Activated T-cell treated with anti-CD3 and anti-CD28 coated beads for 1 hour (primary cell): ENCODE data around the gene KRT32.
"Not testable (repeated sequence)": the region's sequence is repeated elsewhere in the genome, so short reads cannot be mapped to it uniquely, and the experiment has no call there.

Source experiments
- DNase-seq: peaks from one replicate; pipeline ENCODE4 v3.0.0-alpha.2; 2020; ENCODE audit warnings: low read depth

KRT32 gene

GRCh38 chr17:41428591-41429291, 38.4 kb downstream of the KRT32 start:
- no peak for DNase-seq

DNA sequence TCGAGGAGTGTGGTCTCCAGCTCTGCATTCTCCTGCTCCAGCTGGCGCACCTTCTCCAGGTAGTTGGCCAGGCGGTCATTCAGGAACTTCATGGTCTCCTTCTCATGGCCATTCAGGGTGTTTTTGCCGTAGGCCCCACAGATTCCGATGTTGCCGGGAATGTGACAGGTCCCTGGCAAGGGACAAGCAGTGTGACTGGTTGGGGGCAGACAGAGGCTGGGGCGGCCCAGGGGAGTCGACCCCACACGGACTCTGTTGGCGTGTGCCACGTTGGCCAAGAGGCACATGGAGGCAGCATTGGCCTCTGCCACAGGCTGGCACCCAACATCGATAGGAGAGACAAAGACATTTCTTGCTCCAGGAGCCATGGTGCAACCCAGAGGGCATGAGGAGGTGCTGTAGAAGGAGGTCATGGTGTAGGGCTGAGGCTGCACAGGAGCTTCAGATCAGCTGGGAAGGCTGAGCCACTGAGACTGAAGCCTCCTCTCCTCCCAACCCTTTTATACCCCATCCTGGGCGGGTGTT, 43.0 kb downstream of the KRT32 start, which contains the start of gene KRT37:
Gene KRT37 (minus strand): TSS at position 475 of the 525 bp plus-strand sequence. CDS start 62 bp downstream, at position 413.
- no peak for DNase-seq

DNA sequence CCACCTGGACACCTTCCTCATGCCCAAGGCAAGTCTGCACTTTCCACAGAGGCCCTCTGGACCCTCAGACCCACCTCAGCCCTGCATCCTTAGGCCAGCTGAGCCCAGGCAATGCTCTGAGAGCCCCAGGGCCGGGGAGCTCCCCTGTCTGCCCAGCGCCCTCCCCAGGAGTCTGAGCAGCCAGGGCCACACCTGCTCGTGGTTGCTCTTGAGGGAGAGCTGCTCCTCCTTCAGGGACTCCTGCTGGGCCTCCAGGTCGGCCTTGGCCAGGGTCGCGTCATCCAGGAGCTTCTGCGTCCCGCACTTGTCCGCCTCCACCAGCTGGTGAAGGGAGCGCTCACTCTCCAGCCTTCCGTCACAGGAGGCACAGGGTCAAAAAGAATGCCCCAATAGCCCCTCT, 44.6 kb downstream of the KRT32 start:
- not testable (repeated sequence) for DNase-seq

- DNase-seq, result no peak
These were observed 45.6 kb downstream of the KRT32 start for GRCh38 chr17:41421617-41422016.

DNA sequence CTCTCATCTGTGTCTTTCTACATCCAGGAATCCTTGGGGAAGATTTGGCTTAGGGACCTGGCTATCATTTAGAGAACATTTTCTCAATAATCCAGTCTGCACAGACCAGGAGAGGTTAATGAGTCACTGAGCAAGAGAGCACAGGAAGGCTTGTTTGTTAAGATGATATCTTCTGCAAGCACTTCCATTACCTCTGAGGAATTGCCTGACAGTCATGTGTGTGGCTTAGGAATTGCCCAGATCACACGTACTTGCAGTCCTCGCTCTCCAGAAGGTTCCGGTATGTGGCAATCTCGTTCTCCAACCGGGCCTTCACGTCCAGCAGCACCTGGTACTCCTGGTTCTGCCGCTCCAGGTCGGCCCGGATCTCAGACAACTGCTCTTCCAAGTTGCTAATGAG, 46.1 kb downstream of the KRT32 start:
- DNase-seq, result no peak

- DNase-seq, result no peak
These were observed 47.1 kb downstream of the KRT32 start for GRCh38 chr17:41420134-41420533.

DNA sequence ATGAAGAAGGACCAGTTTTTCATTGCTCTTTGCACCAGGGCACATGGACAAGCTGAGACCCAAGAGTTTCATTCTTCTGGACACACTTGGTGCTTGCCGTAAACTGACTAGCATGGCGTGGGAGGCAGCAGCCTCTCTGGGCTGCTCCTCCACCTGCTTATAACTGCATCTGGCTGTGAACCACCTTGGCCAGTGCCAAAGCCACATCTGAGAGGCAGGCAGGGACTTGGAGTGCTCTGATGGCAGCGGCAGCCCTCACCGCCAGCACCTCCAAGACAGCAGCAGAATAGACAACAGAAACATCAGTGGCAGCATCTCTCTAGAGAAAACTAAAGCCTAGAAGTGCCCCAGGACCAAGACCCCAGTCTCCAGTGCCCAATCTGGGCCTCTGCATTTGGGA, 47.5 kb downstream of the KRT32 start:
- DNase-seq, result no peak

- DNase-seq, result no peak
These were observed 48.9 kb downstream of the KRT32 start for GRCh38 chr17:41418116-41418860.

- no peak for DNase-seq
These were observed 49.6 kb downstream of the KRT32 start for GRCh38 chr17:41417576-41418015.

- no peak for DNase-seq
These were observed 50.1 kb downstream of the KRT32 start for GRCh38 chr17:41417127-41417526.

GRCh38 chr17:41416479-41416878, 50.7 kb downstream of the KRT32 start:
- no peak for DNase-seq

DNA sequence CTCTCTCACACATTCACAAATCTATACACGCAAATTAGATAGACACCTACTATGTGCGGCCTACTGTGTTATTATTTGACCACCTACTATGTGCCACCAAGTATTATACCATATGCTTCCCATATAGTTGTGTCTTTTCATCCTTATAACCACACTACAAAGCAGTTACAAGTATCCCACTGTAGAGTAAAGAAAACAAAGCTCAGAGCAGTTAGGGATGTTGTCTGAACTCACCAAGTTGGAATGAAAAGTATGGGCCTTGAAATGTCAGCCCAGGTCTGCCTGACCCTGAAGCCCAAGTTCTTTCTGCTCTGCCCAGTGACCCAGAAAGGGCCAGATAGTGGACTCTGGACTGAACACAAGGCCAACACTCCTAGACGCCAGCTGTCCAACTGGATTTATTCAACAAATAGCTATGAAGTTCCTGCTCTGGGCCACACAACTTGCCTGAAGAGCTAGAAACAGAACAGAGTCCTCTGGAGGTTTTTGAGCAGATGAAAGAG, 51.3 kb downstream of the KRT32 start:
- DNase-seq, result no peak

DNA sequence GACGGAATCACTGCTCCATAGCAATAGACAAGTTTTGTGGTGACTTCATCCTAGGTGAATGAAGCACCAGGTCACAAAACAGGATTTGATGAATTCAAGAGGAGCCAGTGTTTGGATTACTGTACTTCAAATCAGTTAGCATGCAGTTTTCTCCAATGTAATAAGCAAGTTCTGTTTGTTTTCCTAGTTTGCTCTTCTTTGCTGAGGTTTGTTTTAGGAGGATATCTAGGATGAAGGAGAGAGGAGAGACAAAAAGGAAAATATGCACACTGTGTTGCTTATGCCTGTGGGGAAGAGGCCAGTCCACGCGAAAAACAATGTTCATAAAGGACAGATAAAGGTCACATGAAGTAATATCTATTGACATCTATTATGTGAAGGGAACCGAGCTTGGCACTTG, 51.8 kb downstream of the KRT32 start:
- no peak for DNase-seq

GRCh38 chr17:41413982-41414381, 53.2 kb downstream of the KRT32 start:
- no peak for DNase-seq

DNA sequence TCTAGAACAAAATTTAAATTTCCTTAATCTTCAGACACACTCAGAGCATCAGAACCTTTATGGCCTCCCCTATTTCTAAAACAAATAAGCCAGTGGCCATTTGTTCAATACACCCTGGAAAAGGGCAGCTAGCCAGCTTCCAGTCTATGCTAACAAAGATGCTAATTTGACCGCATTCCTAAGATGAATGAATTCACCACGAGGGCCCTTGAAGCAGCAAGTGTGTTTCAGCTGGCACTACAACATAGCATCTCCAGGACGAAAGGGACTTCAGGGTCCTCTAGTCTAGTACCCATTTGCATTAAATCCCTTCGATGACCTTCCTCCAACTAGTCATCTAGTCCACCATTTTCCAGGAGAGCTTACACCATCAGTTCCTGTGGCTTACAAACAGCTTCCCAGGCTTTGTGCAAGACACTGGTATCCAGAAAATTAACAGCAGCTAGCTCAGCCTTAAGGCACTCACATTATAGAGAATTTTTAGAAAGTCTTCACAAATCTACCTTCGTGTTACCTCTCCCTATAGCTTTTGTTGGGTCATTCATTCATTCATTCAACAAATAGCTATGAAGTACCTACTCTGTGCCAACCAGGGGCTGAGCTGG, 53.7 kb downstream of the KRT32 start:
- DNase-seq, result no peak

- DNase-seq, result no peak
These were observed 55.9 kb downstream of the KRT32 start for GRCh38 chr17:41411072-41411840.
